Measurements from ENCODE around the gene TMED1. TPM values are rescaled to one million over a fixed set of nuclear protein-coding genes. Genes with fewer than 3 reads are reported as not detected.

Gene TMED1
- total and polyA plus RNA-seq, 2 of the 13 experiments (the other 11 are each of a cell fraction or from before 2014, with no cell fraction given), result 48.3 to 51.8 TPM

DNA sequence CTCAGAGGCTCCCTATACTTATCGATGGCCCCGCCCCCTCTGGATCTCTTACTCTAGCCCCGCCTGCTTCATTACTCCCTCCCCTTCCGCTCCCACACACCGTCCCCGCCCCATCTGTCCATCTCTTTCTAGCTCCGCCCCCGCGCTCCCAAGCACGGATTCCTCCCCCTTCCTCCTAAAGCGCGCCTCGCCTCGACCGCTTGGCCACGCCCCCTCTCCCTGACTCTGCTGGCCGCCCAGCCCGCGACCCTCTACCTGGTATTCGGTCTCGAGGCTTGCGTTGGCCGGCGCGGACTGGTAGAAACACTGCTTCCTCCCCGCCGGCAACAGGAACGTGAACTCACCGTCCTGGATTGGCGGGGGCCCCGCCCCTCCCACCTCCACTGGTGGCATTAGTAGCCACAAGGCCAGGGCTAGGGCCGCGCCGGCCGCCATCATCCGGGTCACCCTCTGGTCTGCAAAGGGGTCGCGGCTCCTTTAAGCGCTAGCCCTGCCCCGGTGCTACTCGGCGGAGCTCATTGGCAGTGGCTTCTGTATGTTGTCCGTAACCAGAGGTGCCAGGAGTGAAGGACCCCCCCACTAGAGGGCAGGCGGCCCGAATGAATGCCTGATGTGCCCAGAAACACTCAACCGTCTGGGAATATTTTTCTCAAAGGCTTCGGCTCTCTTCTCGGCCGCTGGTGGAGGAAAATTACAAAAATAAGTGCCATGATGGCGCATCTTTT lies at the start of gene TMED1 (continued):
- TF ChIP-seq XBP1 (CRISPR knock-in tag; IDR thresholded peaks at IDR 0.05), result no peak
- TF ChIP-seq, protein P1, sequence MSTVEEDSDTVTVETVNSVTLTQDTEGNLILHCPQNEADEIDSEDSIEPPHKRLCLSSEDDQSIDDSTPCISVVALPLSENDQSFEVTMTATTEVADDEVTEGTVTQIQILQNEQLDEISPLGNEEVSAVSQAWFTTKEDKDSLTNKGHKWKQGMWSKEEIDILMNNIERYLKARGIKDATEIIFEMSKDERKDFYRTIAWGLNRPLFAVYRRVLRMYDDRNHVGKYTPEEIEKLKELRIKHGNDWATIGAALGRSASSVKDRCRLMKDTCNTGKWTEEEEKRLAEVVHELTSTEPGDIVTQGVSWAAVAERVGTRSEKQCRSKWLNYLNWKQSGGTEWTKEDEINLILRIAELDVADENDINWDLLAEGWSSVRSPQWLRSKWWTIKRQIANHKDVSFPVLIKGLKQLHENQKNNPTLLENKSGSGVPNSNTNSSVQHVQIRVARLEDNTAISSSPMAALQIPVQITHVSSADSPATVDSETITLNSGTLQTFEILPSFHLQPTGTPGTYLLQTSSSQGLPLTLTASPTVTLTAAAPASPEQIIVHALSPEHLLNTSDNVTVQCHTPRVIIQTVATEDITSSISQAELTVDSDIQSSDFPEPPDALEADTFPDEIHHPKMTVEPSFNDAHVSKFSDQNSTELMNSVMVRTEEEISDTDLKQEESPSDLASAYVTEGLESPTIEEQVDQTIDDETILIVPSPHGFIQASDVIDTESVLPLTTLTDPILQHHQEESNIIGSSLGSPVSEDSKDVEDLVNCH (CRISPR knock-in tag; IDR thresholded peaks at IDR 0.05), result peak; percentile 83
- TF ChIP-seq CENPX (CRISPR knock-in tag; IDR thresholded peaks at IDR 0.05), result no peak
- 0 out of 2 replicates have a peak, but pooled peaks have one; percentile 42 for TF ChIP-seq ZFP82 (CRISPR knock-in tag; IDR thresholded peaks at IDR 0.05; ENCODE audit: borderline replicate concordance)
- no peak for TF ChIP-seq FOXC1 (CRISPR knock-in tag; IDR thresholded peaks at IDR 0.05; ENCODE audit: borderline replicate concordance)
- peak; percentile 75 for TF ChIP-seq ATF1 (CRISPR knock-in tag; IDR thresholded peaks at IDR 0.05)
- TF ChIP-seq TEAD3 (CRISPR knock-in tag; optimal IDR thresholded peaks at IDR 0.05; ENCODE audit: borderline replicate concordance), result peak; percentile 57
- TF ChIP-seq, protein P2, sequence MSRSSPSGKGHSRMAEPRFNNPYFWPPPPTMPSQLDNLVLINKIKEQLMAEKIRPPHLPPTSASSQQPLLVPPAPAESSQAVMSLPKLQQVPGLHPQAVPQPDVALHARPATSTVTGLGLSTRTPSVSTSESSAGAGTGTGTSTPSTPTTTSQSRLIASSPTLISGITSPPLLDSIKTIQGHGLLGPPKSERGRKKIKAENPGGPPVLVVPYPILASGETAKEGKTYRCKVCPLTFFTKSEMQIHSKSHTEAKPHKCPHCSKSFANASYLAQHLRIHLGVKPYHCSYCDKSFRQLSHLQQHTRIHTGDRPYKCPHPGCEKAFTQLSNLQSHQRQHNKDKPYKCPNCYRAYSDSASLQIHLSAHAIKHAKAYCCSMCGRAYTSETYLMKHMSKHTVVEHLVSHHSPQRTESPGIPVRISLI (CRISPR knock-in tag; IDR thresholded peaks at IDR 0.05; ENCODE audit: borderline replicate concordance), result peak; percentile 64; the same call in 1 of the 2 replicates
- no peak for TF ChIP-seq MBNL3 (CRISPR knock-in tag; conservative IDR thresholded peaks at IDR 0.05)
- no peak for TF ChIP-seq MIXL1 (CRISPR knock-in tag; IDR thresholded peaks at IDR 0.05)
- TF ChIP-seq MIER2 (CRISPR knock-in tag; IDR thresholded peaks at IDR 0.05), result no peak
- TF ChIP-seq, protein P3, sequence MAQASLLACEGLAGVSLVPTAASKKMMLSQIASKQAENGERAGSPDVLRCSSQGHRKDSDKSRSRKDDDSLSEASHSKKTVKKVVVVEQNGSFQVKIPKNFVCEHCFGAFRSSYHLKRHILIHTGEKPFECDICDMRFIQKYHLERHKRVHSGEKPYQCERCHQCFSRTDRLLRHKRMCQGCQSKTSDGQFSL (CRISPR knock-in tag; IDR thresholded peaks at IDR 0.05), result peak; percentile 75
- TF ChIP-seq SAFB2 (CRISPR knock-in tag; IDR thresholded peaks at IDR 0.05; ENCODE audit: borderline replicate concordance, low read depth), result no peak
- TF ChIP-seq, protein P4, sequence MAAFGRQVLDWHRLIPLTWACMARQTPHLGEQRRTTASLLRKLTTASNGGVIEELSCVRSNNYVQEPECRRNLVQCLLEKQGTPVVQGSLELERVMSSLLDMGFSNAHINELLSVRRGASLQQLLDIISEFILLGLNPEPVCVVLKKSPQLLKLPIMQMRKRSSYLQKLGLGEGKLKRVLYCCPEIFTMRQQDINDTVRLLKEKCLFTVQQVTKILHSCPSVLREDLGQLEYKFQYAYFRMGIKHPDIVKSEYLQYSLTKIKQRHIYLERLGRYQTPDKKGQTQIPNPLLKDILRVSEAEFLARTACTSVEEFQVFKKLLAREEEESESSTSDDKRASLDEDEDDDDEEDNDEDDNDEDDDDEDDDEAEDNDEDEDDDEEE (CRISPR knock-in tag; IDR thresholded peaks at IDR 0.05), result peak; percentile 49
- no peak for TF ChIP-seq ZNF850 (CRISPR knock-in tag; conservative IDR thresholded peaks at IDR 0.05)
- TF ChIP-seq SMARCC2 (IDR thresholded peaks at IDR 0.05), result no peak
- TF ChIP-seq, protein P5, sequence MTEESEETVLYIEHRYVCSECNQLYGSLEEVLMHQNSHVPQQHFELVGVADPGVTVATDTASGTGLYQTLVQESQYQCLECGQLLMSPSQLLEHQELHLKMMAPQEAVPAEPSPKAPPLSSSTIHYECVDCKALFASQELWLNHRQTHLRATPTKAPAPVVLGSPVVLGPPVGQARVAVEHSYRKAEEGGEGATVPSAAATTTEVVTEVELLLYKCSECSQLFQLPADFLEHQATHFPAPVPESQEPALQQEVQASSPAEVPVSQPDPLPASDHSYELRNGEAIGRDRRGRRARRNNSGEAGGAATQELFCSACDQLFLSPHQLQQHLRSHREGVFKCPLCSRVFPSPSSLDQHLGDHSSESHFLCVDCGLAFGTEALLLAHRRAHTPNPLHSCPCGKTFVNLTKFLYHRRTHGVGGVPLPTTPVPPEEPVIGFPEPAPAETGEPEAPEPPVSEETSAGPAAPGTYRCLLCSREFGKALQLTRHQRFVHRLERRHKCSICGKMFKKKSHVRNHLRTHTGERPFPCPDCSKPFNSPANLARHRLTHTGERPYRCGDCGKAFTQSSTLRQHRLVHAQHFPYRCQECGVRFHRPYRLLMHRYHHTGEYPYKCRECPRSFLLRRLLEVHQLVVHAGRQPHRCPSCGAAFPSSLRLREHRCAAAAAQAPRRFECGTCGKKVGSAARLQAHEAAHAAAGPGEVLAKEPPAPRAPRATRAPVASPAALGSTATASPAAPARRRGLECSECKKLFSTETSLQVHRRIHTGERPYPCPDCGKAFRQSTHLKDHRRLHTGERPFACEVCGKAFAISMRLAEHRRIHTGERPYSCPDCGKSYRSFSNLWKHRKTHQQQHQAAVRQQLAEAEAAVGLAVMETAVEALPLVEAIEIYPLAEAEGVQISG (CRISPR knock-in tag; IDR thresholded peaks at IDR 0.05), result 0 out of 2 replicates have a peak, but pooled peaks have one; percentile 11
- TF ChIP-seq, protein P6, sequence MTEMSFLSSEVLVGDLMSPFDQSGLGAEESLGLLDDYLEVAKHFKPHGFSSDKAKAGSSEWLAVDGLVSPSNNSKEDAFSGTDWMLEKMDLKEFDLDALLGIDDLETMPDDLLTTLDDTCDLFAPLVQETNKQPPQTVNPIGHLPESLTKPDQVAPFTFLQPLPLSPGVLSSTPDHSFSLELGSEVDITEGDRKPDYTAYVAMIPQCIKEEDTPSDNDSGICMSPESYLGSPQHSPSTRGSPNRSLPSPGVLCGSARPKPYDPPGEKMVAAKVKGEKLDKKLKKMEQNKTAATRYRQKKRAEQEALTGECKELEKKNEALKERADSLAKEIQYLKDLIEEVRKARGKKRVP (CRISPR knock-in tag; IDR thresholded peaks at IDR 0.05), result no peak
- TF ChIP-seq CHD2 (IDR thresholded peaks at IDR 0.05; ENCODE audit: low read depth, low read length), result no peak
- no peak for TF ChIP-seq SSRP1 (CRISPR knock-in tag; IDR thresholded peaks at IDR 0.05)
- no peak for TF ChIP-seq MAFG (CRISPR knock-in tag; IDR thresholded peaks at IDR 0.05)
- peak; percentile 73; the same call in 1 of the 2 replicates for TF ChIP-seq ZNF782 (CRISPR knock-in tag; IDR thresholded peaks at IDR 0.05; ENCODE audit: borderline replicate concordance)
